ENCODE measurements around the gene LAIR2. TPM values are rescaled to one million over a fixed set of nuclear protein-coding genes. Genes with fewer than 3 reads are reported as not detected.

Gene LAIR2
- total and polyA plus RNA-seq, 2 of the 13 experiments (the other 11 are each of a cell fraction or from before 2014, with no cell fraction given) = 1.3 to 1.9 TPM

DNA sequence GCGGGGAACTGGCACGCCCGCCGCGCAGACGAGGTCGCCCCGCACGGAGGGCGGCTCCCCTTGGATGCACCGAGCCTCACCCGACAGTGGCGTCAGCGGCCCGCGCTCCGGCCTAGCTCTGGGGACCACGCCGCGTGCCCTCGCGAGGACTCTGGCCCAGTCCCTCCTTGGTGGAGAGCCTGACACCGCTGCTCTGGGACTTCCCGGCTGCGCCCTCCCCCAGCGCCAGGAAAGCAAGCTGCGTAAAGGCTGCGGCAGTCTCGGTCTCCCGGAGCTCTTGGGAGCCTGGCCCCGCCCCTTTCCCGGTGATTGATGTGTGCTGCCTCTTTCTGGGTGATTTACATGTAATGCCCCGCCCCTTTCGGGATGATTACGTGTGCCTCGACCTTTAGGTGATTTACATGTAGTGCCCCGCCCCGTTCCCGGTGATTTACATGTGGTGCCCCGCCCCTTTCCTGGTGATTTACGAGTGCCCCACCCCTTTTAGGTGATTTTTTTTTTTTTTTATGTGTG is 39.0 kb upstream of the LAIR2 start, which contains the start of gene LENG9 (continued):
- no peak for TF ChIP-seq ZBTB21 (CRISPR knock-in tag; IDR thresholded peaks at IDR 0.05)
- peak; percentile 38 for TF ChIP-seq TBX2 (CRISPR knock-in tag; IDR thresholded peaks at IDR 0.05; ENCODE audit: borderline replicate concordance)
- TF ChIP-seq, protein P1, sequence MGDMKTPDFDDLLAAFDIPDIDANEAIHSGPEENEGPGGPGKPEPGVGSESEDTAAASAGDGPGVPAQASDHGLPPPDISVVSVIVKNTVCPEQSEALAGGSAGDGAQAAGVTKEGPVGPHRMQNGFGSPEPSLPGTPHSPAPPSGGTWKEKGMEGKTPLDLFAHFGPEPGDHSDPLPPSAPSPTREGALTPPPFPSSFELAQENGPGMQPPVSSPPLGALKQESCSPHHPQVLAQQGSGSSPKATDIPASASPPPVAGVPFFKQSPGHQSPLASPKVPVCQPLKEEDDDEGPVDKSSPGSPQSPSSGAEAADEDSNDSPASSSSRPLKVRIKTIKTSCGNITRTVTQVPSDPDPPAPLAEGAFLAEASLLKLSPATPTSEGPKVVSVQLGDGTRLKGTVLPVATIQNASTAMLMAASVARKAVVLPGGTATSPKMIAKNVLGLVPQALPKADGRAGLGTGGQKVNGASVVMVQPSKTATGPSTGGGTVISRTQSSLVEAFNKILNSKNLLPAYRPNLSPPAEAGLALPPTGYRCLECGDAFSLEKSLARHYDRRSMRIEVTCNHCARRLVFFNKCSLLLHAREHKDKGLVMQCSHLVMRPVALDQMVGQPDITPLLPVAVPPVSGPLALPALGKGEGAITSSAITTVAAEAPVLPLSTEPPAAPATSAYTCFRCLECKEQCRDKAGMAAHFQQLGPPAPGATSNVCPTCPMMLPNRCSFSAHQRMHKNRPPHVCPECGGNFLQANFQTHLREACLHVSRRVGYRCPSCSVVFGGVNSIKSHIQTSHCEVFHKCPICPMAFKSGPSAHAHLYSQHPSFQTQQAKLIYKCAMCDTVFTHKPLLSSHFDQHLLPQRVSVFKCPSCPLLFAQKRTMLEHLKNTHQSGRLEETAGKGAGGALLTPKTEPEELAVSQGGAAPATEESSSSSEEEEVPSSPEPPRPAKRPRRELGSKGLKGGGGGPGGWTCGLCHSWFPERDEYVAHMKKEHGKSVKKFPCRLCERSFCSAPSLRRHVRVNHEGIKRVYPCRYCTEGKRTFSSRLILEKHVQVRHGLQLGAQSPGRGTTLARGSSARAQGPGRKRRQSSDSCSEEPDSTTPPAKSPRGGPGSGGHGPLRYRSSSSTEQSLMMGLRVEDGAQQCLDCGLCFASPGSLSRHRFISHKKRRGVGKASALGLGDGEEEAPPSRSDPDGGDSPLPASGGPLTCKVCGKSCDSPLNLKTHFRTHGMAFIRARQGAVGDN (CRISPR knock-in tag; IDR thresholded peaks at IDR 0.05) = peak; percentile 83
- TF ChIP-seq HOXA3 (CRISPR knock-in tag; IDR thresholded peaks at IDR 0.05) = no peak
- TF ChIP-seq SMARCE1 (IDR thresholded peaks at IDR 0.05; ENCODE audit: borderline replicate concordance) = no peak
- 0 out of 2 replicates have a peak, but pooled peaks have one; percentile 9 for TF ChIP-seq RAD21 (CRISPR knock-in tag; IDR thresholded peaks at IDR 0.05)
- TF ChIP-seq, protein P2, sequence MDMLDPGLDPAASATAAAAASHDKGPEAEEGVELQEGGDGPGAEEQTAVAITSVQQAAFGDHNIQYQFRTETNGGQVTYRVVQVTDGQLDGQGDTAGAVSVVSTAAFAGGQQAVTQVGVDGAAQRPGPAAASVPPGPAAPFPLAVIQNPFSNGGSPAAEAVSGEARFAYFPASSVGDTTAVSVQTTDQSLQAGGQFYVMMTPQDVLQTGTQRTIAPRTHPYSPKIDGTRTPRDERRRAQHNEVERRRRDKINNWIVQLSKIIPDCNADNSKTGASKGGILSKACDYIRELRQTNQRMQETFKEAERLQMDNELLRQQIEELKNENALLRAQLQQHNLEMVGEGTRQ (IDR thresholded peaks at IDR 0.05; ENCODE audit: low read depth, low read length) = no peak
- TF ChIP-seq, protein P2 (CRISPR knock-in tag; IDR thresholded peaks at IDR 0.05; ENCODE audit: borderline replicate concordance) = no peak
- TF ChIP-seq LCORL (IDR thresholded peaks at IDR 0.05) = no peak
- TF ChIP-seq LCORL (CRISPR knock-in tag; IDR thresholded peaks at IDR 0.05) = no peak
- TF ChIP-seq PHF21A (CRISPR knock-in tag; IDR thresholded peaks at IDR 0.05) = no peak
- no peak; the same call in none of the 2 replicates for TF ChIP-seq ARID2 (CRISPR knock-in tag; IDR thresholded peaks at IDR 0.05; ENCODE audit: borderline replicate concordance)
- no peak for TF ChIP-seq MED13 (CRISPR knock-in tag; IDR thresholded peaks at IDR 0.05)
- TF ChIP-seq, protein P3, sequence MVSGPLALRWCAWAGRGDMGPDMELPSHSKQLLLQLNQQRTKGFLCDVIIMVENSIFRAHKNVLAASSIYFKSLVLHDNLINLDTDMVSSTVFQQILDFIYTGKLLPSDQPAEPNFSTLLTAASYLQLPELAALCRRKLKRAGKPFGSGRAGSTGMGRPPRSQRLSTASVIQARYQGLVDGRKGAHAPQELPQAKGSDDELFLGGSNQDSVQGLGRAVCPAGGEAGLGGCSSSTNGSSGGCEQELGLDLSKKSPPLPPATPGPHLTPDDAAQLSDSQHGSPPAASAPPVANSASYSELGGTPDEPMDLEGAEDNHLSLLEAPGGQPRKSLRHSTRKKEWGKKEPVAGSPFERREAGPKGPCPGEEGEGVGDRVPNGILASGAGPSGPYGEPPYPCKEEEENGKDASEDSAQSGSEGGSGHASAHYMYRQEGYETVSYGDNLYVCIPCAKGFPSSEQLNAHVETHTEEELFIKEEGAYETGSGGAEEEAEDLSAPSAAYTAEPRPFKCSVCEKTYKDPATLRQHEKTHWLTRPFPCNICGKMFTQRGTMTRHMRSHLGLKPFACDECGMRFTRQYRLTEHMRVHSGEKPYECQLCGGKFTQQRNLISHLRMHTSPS (CRISPR knock-in tag; IDR thresholded peaks at IDR 0.05; ENCODE audit: low read depth) = no peak
- TF ChIP-seq RFX3 (CRISPR knock-in tag; IDR thresholded peaks at IDR 0.05) = no peak
- TF ChIP-seq KDM5A (IDR thresholded peaks at IDR 0.05; ENCODE audit: borderline replicate concordance, low read length) = no peak
- TF ChIP-seq MTA3 (CRISPR knock-in tag; IDR thresholded peaks at IDR 0.05) = no peak
- no peak for TF ChIP-seq ZNF83 (CRISPR knock-in tag; IDR thresholded peaks at IDR 0.05; ENCODE audit: borderline replicate concordance)
- no peak for TF ChIP-seq MIXL1 (CRISPR knock-in tag; IDR thresholded peaks at IDR 0.05)
- TF ChIP-seq SETDB1 (CRISPR knock-in tag; IDR thresholded peaks at IDR 0.05; ENCODE audit: borderline replicate concordance) = no peak
- TF ChIP-seq SALL1 (CRISPR knock-in tag; IDR thresholded peaks at IDR 0.05) = peak; percentile 51
- no peak for TF ChIP-seq SUZ12 (IDR thresholded peaks at IDR 0.05; ENCODE audit: low read depth, low read length)
- TF ChIP-seq ZFP90 (CRISPR knock-in tag; IDR thresholded peaks at IDR 0.05; ENCODE audit: borderline replicate concordance) = no peak
- peak; percentile 34; the same call in 1 of the 2 replicates for TF ChIP-seq KLF6 (CRISPR knock-in tag; IDR thresholded peaks at IDR 0.05)
- TF ChIP-seq BORCS8-MEF2B (CRISPR knock-in tag; IDR thresholded peaks at IDR 0.05) = no peak
- no peak for TF ChIP-seq PCBP1 (IDR thresholded peaks at IDR 0.05; ENCODE audit: borderline replicate concordance, low read depth, low read length)
